Endothelial cell of hepatic sinusoid (primary cell): ENCODE data around the gene EBNA1BP2.
"Not testable (repeated sequence)": the region's sequence is repeated elsewhere in the genome, so short reads cannot be mapped to it uniquely, and the experiment has no call there.

Experiments used
- in situ Hi-C: cut with HindIII; loops from 2 replicates; pipeline ENCODE4 v1.10.0; 2017; ENCODE audit warnings: low sequenced_read_pairs

Gene EBNA1BP2

GRCh38 chr1:43171876-43172526 is at the start of gene EBNA1BP2, which contains the start of gene CFAP57:
EBNA1BP2 (minus strand) TSS chr1:43172290; CDS start chr1:43172118, 172 bp downstream.
CFAP57 (plus strand) TSS chr1:43172330; CDS start chr1:43172754, 424 bp downstream.
- in situ Hi-C loops = no loop called here

- in situ Hi-C loops = no loop called here
Observed at GRCh38 chr1:43221797-43222196, 49.7 kb upstream of the EBNA1BP2 start.

GRCh38 chr1:43220905-43221778 is 49.1 kb upstream of the EBNA1BP2 start:
- in situ Hi-C loops = no loop called here

GRCh38 chr1:43217747-43218146 is 45.7 kb upstream of the EBNA1BP2 start:
- in situ Hi-C loops = no loop called here

GRCh38 chr1:43214501-43215444 is 42.7 kb upstream of the EBNA1BP2 start:
- in situ Hi-C loops = no loop called here

GRCh38 chr1:43208277-43208676 is 36.2 kb upstream of the EBNA1BP2 start:
- in situ Hi-C loops = not testable (repeated sequence)

GRCh38 chr1:43207229-43207853 is 35.3 kb upstream of the EBNA1BP2 start:
- in situ Hi-C loops = no loop called here

- in situ Hi-C loops = no loop called here
Observed at GRCh38 chr1:43206600-43207228, 34.6 kb upstream of the EBNA1BP2 start.

GRCh38 chr1:43205671-43206070 is 33.6 kb upstream of the EBNA1BP2 start:
- in situ Hi-C loops = no loop called here

GRCh38 chr1:43204394-43204793 is 32.3 kb upstream of the EBNA1BP2 start:
- in situ Hi-C loops = no loop called here

- in situ Hi-C loops = no loop called here
Observed at GRCh38 chr1:43203859-43204258, 31.8 kb upstream of the EBNA1BP2 start.

GRCh38 chr1:43199093-43199726 is 27.1 kb upstream of the EBNA1BP2 start:
- in situ Hi-C loops = no loop called here

GRCh38 chr1:43197343-43198127 is 25.4 kb upstream of the EBNA1BP2 start:
- in situ Hi-C loops = no loop called here

GRCh38 chr1:43194509-43194908 is 22.4 kb upstream of the EBNA1BP2 start:
- in situ Hi-C loops = no loop called here

GRCh38 chr1:43188106-43188505 is 16.0 kb upstream of the EBNA1BP2 start:
- in situ Hi-C loops = no loop called here

- in situ Hi-C loops = no loop called here
Observed at GRCh38 chr1:43184995-43185394, 12.9 kb upstream of the EBNA1BP2 start.

GRCh38 chr1:43184388-43184787 is 12.3 kb upstream of the EBNA1BP2 start:
- in situ Hi-C loops = no loop called here

GRCh38 chr1:43177691-43178090 is 5.6 kb upstream of the EBNA1BP2 start:
- in situ Hi-C loops = no loop called here

- in situ Hi-C loops = no loop called here
Observed at GRCh38 chr1:43174873-43175272, 2.8 kb upstream of the EBNA1BP2 start.
